ENCODE results near the gene LRRC49.

Gene LRRC49

GRCh38 chr15:70947351-70948335, 55.0 kb downstream of the LRRC49 start:
- H3K4me3 ChIP-seq (ENCODE audit: low read length): no peak overlapping the region
- TF ChIP-seq CTCF (IDR thresholded peaks at IDR 0.05; ENCODE audit: insufficient read depth, low read depth, low read length, missing control alignments): no peak
- no peak for DNase-seq (ENCODE audit: low read depth)

- TF ChIP-seq CTCF (IDR thresholded peaks at IDR 0.05; ENCODE audit: insufficient read depth, low read depth, low read length, missing control alignments): no peak
- no peak overlapping the region for H3K4me3 ChIP-seq (ENCODE audit: low read length)
- DNase-seq (ENCODE audit: low read depth): no peak
Measured at GRCh38 chr15:70950953-70951352, 58.3 kb downstream of the LRRC49 start.

- TF ChIP-seq CTCF (IDR thresholded peaks at IDR 0.05; ENCODE audit: insufficient read depth, low read depth, low read length, missing control alignments): no peak
- H3K4me3 ChIP-seq (ENCODE audit: low read length): no peak overlapping the region
- DNase-seq (ENCODE audit: low read depth): no peak
Measured at GRCh38 chr15:70954171-70954570, 61.5 kb downstream of the LRRC49 start.

GRCh38 chr15:70954733-70955132, 62.1 kb downstream of the LRRC49 start:
- no peak overlapping the region for H3K4me3 ChIP-seq (ENCODE audit: low read length)
- no peak for TF ChIP-seq CTCF (IDR thresholded peaks at IDR 0.05; ENCODE audit: insufficient read depth, low read depth, low read length, missing control alignments)
- no peak for DNase-seq (ENCODE audit: low read depth)

- no peak for DNase-seq (ENCODE audit: low read depth)
- H3K4me3 ChIP-seq (ENCODE audit: low read length): no peak overlapping the region
- TF ChIP-seq CTCF (IDR thresholded peaks at IDR 0.05; ENCODE audit: insufficient read depth, low read depth, low read length, missing control alignments): no peak
Measured at GRCh38 chr15:70955151-70955550, 62.5 kb downstream of the LRRC49 start.

GRCh38 chr15:70956201-70956995, 63.8 kb downstream of the LRRC49 start:
- H3K4me3 ChIP-seq (ENCODE audit: low read length): no peak overlapping the region
- TF ChIP-seq CTCF (IDR thresholded peaks at IDR 0.05; ENCODE audit: insufficient read depth, low read depth, low read length, missing control alignments): no peak
- no peak for DNase-seq (ENCODE audit: low read depth)

All from epithelial cell of esophagus (primary cell).